GM23338 (cell line): ENCODE measurements around the gene PRR19.

Experiments
- CTCF ChIP-seq, 2 experiments: fragments of 200-600 bp in 1 of 2; sonication (generic) in 1 of 2; conservative IDR thresholded peaks; 2 replicates each; pipeline versions ENCODE4 v1.5.1 to v1.6.1; 2016 to 2017; ENCODE audit warnings: antibody characterized with exemption in 2 of 2, low read depth in 2 of 2, mild to moderate bottlenecking in 2 of 2, moderate library complexity in 1 of 2
- EZH2phosphoT487 ChIP-seq: fragments of 200-600 bp; sonication (generic); IDR thresholded peaks from one replicate; pipeline ENCODE4 v1.8.1; 2018; ENCODE audit warnings: antibody characterized with exemption; ENCODE audit not compliant: unreplicated experiment
- REST ChIP-seq: IDR thresholded peaks from one replicate; pipeline ENCODE4 v1.6.1; 2018; ENCODE audit warnings: antibody characterized with exemption; ENCODE audit not compliant: unreplicated experiment

GRCh38 chr19:42352301-42353259 lies 50.6 kb downstream of the PRR19 start:
- no peak for TF ChIP-seq REST
- TF ChIP-seq EZH2phosphoT487, result no peak
- TF ChIP-seq CTCF (conservative IDR thresholded peaks at IDR 0.05; ENCODE audit: low read depth in 2 of 2), result no peak
